HG03097 (cell line): Measurements from ENCODE around the gene SPDEF.

Experiments used
- ATAC-seq: cut with Tn5 transposase; IDR thresholded peaks from one replicate; pipeline ENCODE4 v1.9.1; 2021; ENCODE audit not compliant: unreplicated experiment, low FRiP score

Gene SPDEF

GRCh38 chr6:34556031-34556471, at the start of gene SPDEF:
TSS of gene SPDEF (minus strand) at chr6:34556329. CDS start at chr6:34544455, 11,874 bp downstream.
- ATAC-seq: no peak

- ATAC-seq: no peak
Measured at GRCh38 chr6:34603707-34604106, 47.6 kb upstream of the SPDEF start.

- ATAC-seq: no peak
Measured at GRCh38 chr6:34602318-34603111, 46.4 kb upstream of the SPDEF start.

- no peak for ATAC-seq
Measured at GRCh38 chr6:34601706-34602105, 45.6 kb upstream of the SPDEF start.

GRCh38 chr6:34600796-34601195, 44.7 kb upstream of the SPDEF start:
- no peak for ATAC-seq

- ATAC-seq: no peak
Measured at GRCh38 chr6:34600101-34600500, 44.0 kb upstream of the SPDEF start.

- ATAC-seq: no peak
Measured at GRCh38 chr6:34598712-34599111, 42.6 kb upstream of the SPDEF start.

- ATAC-seq: no peak
Measured at GRCh38 chr6:34597605-34598353, 41.6 kb upstream of the SPDEF start.

GRCh38 chr6:34596798-34597197, 40.7 kb upstream of the SPDEF start:
- no peak for ATAC-seq

GRCh38 chr6:34595332-34596184, 39.4 kb upstream of the SPDEF start:
- ATAC-seq: no peak

- ATAC-seq: no peak
Measured at GRCh38 chr6:34593701-34594100, 37.6 kb upstream of the SPDEF start.

GRCh38 chr6:34592208-34592952, 36.3 kb upstream of the SPDEF start:
- ATAC-seq: no peak

- no peak for ATAC-seq
Measured at GRCh38 chr6:34589691-34590090, 33.6 kb upstream of the SPDEF start.

GRCh38 chr6:34589140-34589539, 33.0 kb upstream of the SPDEF start:
- no peak for ATAC-seq

GRCh38 chr6:34587851-34588250, 31.7 kb upstream of the SPDEF start:
- ATAC-seq: no peak

GRCh38 chr6:34587325-34587724, 31.2 kb upstream of the SPDEF start:
- ATAC-seq: no peak

GRCh38 chr6:34586327-34587040, 30.4 kb upstream of the SPDEF start:
- ATAC-seq: no peak

- ATAC-seq: no peak
Measured at GRCh38 chr6:34585512-34586061, 29.5 kb upstream of the SPDEF start.

GRCh38 chr6:34585108-34585507, 29.0 kb upstream of the SPDEF start:
- ATAC-seq: no peak
